Hematopoietic multipotent progenitor cell treated with erythropoietin and hydrocortisone succinate and interleukin-3 and kit ligand, for 4 days (in vitro differentiated cells): ENCODE results near the gene KMT2E.
"Not testable (repeated sequence)": the region's sequence is repeated elsewhere in the genome, so short reads cannot be mapped to it uniquely, and the experiment has no call there.

Experiments used
- DNase-seq: peaks from one replicate; pipeline ENCODE4 v3.0.0-alpha.2; 2015

Gene KMT2E

GRCh38 chr7:105013816-105014692 is at the start of gene KMT2E:
TSS of gene KMT2E (plus strand) at chr7:105014205. CDS start at chr7:105040953, 26,748 bp downstream.
- peak; percentile 95 for DNase-seq

GRCh38 chr7:104964626-104965236 is 49.3 kb upstream of the KMT2E start:
- DNase-seq: no peak

GRCh38 chr7:104966022-104966421 is 48.0 kb upstream of the KMT2E start:
- DNase-seq: no peak

GRCh38 chr7:104967088-104967487 is 46.9 kb upstream of the KMT2E start:
- no peak for DNase-seq

- DNase-seq: no peak
These were observed 46.4 kb upstream of the KMT2E start for GRCh38 chr7:104967595-104967994.

GRCh38 chr7:104968648-104969047 is 45.4 kb upstream of the KMT2E start:
- DNase-seq: no peak

- DNase-seq: no peak
These were observed 44.8 kb upstream of the KMT2E start for GRCh38 chr7:104969183-104969582.

GRCh38 chr7:104971290-104972071 is 42.5 kb upstream of the KMT2E start:
- DNase-seq: no peak

GRCh38 chr7:104972500-104972899 is 41.5 kb upstream of the KMT2E start:
- no peak for DNase-seq

GRCh38 chr7:104973227-104973626 is 40.8 kb upstream of the KMT2E start:
- no peak for DNase-seq

GRCh38 chr7:104973909-104974415 is 40.0 kb upstream of the KMT2E start:
- DNase-seq: no peak

GRCh38 chr7:104975553-104975952 is 38.5 kb upstream of the KMT2E start:
- DNase-seq: not testable (repeated sequence)

- DNase-seq: no peak
These were observed 36.9 kb upstream of the KMT2E start for GRCh38 chr7:104976966-104977636.

- no peak for DNase-seq
These were observed 35.5 kb upstream of the KMT2E start for GRCh38 chr7:104978460-104978859.

GRCh38 chr7:104979167-104979841 is 34.7 kb upstream of the KMT2E start:
- DNase-seq: no peak

GRCh38 chr7:104980440-104980839 is 33.6 kb upstream of the KMT2E start:
- DNase-seq: no peak

GRCh38 chr7:104980841-104981671 is 32.9 kb upstream of the KMT2E start:
- peak; percentile 88 for DNase-seq

- peak; percentile 40 for DNase-seq
These were observed 32.4 kb upstream of the KMT2E start for GRCh38 chr7:104981672-104982037.

- DNase-seq: peak; percentile 36
These were observed 31.5 kb upstream of the KMT2E start for GRCh38 chr7:104982308-104983075.

GRCh38 chr7:104983076-104983577 is 30.9 kb upstream of the KMT2E start:
- no peak for DNase-seq
